Measurements from ENCODE around the gene NDST1. TPM values are rescaled to one million over a fixed set of nuclear protein-coding genes. Genes with fewer than 3 reads are reported as not detected.
A peak's percentile ranks its signal among the peaks of the same experiment; 100 is the strongest.

Gene NDST1
- total RNA-seq, 2 donors from 2014 or later = 59.3 to 71.2 TPM

GRCh38 chr5:150573867-150574817 lies 66.2 kb downstream of the NDST1 start:
- no peak for DNase-seq
- no peak for ATAC-seq
- intact Hi-C loops (cut with DNase I) = no loop called here

- DNase-seq (no peak), ATAC-seq (no peak)
- intact Hi-C loops (cut with DNase I) = no loop called here
Measured at GRCh38 chr5:150574818-150575547, 67.1 kb downstream of the NDST1 start.

DNA sequence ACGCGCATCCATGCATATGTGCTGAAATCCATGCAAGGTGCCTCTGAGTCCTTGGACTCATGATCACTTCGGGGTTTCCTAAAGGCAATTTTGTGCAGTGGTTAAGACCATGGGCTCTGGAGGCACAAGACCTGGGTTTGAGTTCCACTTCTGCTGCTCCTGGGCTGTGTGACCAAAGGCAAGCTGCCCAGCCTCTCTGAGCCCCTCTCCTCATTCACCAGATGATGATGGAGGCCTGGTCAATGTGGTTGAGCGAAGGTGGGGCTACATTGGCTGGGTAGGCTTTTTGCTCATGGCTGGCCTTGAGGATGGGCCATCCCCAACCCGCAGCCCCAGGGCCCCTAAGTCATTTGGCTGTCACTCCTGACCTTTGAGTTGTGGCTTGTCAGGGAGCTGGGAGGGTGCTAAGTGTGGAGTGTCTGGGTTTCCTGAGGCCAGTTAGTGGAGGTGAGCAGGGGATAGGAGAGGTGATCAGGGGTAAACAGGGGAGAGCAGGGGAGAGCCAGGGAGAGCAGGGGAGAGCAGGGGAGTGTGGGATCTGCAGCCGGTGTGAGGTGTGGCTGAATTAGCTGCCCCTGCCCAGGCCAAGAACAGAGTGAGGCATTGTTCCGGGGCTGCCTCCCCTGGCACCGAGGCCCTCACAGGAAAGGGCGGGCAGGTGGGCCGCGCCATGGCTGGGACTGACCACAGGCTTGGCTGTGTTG lies 68.0 kb downstream of the NDST1 start:
- DNase-seq (no peak), ATAC-seq (no peak)
- intact Hi-C loops (cut with DNase I) = no loop called here

- ATAC-seq (no peak), DNase-seq (no peak)
- intact Hi-C loops (cut with DNase I) = no loop called here
Measured at GRCh38 chr5:150576449-150576949, 68.6 kb downstream of the NDST1 start.

DNA sequence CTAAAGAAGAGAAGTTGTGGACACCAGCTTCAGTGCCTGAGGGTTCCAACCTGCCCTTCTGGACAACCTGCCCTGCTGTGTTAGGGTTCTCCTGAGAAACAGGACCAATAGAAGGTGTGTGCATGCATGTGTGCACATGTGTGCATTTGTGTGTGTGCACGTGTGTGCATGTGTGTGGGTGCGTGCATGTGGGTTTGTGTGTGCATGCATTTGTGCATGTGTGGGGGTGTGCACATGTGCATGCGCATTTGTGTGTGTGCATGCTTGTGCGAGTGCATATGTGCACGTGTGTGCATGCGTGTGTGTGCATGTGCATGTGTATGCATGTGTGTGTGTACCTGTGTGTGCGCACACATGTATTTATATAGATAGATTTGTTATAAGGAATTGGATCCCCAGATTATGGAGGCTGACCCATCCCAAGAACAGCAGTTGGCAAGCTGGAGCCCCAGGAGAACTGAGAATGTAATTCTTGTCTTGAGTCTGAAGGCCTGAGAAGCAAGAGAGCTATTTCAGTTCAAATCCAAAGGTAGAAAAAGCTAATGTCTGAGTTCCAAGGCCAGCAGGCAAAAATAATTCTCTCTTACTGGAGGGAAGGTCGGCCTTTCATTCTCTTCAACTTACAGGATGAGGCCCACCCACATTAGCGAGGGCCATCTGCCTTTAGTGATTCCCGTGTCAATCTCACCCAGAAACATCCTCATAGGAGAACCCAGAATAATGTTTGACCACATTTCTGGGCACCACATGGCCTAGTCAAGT lies 69.6 kb downstream of the NDST1 start:
- ATAC-seq (no peak), DNase-seq (no peak)
- intact Hi-C loops (cut with DNase I) = no loop called here

DNA sequence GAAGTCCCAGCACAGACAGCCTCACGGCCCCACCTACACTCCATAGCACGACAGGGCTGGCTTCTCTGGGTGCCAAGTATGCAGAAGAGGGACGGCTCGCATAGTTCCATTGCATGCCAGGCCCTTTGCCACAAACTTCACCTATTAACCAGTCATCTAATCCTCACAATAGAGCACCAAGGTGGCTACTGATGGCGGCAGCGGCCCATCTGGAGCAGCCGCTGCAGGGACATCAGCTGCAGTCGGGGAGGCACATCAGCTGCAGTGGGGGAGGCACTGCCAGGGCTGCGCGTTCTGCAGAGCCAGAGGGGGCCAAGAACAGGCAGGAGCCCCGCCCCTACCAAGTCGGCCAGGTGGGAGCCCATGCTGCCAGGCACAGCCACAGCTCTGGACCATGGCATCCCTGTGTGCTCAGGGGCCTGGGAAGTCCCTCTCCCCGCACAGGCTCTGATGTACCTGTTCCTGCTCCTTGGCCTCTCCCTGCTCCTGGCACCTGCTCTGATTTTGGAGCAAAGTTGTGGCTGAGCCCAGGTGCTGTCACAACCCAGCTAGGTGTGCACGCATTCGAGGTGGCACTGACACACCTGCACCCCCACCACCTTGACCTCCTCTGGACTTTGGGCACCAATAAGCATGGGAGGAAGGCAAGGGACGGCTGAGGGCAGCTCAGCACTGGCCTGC lies 71.0 kb downstream of the NDST1 start:
- DNase-seq (no peak), ATAC-seq (no peak)
- intact Hi-C loops (cut with DNase I) = no loop called here

GRCh38 chr5:150579462-150580400 lies 71.8 kb downstream of the NDST1 start:
- DNase-seq = no peak

GRCh38 chr5:150580917-150581316 lies 73.0 kb downstream of the NDST1 start:
- intact Hi-C loops (cut with DNase I) = no loop called here
- no peak for ATAC-seq
- DNase-seq = no peak

More at GRCh38 chr5:150579462-150580400, 71.8 kb downstream of the NDST1 start:
- peak in 1 of 2 donors; percentile 27 for ATAC-seq
- intact Hi-C loops (cut with DNase I) = no loop called here

DNA sequence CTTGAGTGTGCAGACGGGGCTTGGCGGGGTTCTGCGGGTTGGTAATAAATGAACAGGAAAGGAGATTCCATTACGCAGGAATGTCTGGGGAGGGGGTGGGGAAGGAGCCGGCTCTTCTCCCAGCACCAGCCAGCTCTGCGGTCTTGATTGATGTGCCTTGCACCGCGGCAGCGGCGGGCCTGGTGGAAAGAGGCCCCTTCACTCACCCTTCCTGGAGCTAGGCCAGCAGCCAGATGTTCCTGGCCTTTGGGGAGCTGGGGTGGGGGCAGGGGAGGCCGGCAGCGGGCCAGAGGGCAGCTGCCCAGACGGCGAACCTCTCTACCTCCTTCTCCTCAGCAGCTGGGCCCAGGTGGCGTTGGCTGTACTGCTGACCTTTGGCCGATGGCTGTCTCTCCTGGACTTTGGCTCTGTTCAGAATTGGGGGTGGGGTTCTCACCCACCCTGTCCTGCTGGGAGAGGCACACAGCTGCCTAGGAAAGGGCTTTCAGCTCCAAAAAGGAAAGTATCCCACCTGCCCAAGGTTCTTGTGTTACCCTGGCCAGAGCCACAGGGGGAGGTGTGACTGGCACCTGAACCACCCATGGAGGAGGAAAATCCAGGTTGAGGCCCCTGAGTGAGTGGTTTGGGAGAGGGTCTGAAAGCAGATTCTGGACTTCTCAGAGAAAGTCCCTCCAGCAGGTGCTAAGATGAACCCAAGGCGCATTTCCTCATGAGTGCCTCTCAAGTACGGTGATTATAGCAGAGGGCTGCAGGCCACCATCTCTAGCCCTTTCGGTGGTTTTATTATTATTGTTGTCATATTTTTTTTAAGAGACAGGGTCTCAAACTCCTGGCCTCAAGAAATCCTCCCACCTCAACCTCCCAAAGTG lies 74.5 kb downstream of the NDST1 start:
- intact Hi-C loops (cut with DNase I) = no loop called here
- DNase-seq = peak; percentile 43
- peak in 1 of 2 donors; percentile 80 for ATAC-seq

- no peak for DNase-seq
- intact Hi-C loops (cut with DNase I) = no loop called here
- no peak for ATAC-seq
Measured at GRCh38 chr5:150583541-150584225, 75.8 kb downstream of the NDST1 start.

- intact Hi-C loops (cut with DNase I) = no loop called here
- DNase-seq = no peak
Measured at GRCh38 chr5:150584556-150585335, 76.8 kb downstream of the NDST1 start.

DNA sequence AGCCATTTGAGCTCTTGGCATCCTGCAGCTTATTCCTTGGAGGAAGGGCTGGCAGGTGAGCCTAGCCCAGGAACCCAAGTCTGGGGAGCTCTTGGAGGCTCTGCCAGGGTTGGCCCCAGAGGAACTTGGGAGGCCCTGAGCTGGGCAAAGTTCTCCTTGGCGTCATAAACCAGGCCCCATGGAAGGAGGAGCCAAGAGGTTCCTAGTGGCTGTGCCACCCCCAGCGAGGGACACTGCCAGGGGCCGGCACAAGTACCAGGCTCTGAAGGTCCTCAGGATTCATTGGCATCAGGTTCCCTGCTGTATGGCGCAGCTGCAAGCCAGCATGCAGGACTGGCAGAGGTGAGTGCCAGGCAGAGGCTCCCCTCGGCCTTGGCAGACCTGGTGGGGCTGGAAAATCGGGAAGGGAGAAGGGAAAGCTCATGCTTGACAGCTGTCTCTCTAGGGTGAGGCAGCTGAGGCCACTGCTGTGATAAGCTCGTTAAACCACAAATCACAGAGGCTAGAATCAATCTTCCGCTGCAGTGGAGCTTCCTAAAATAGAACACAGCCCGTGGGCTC lies 77.9 kb downstream of the NDST1 start:
- intact Hi-C loops (cut with DNase I) = no loop called here
- ATAC-seq = peak; percentile 9
- no peak for DNase-seq

More at GRCh38 chr5:150584556-150585335, 76.8 kb downstream of the NDST1 start:
- ATAC-seq = no peak

GRCh38 chr5:150587016-150587415 lies 79.1 kb downstream of the NDST1 start:
- no peak for ATAC-seq
- intact Hi-C loops (cut with DNase I) = no loop called here

GRCh38 chr5:150587856-150588595 lies 80.1 kb downstream of the NDST1 start:
- ATAC-seq = no peak
- DNase-seq = peak; percentile 50
- intact Hi-C loops (cut with DNase I) = no loop called here

More at GRCh38 chr5:150587016-150587415, 79.1 kb downstream of the NDST1 start:
- no peak for DNase-seq

Data from left cardiac atrium (tissue), 4 donors.